ENCODE results near the gene TSGA10IP. TPM values are rescaled to one million over a fixed set of nuclear protein-coding genes. Genes with fewer than 3 reads are reported as not detected.
A peak's percentile ranks its signal among the peaks of the same experiment; 100 is the strongest.

TSGA10IP gene
- total RNA-seq, 1 donor = not detected

DNA sequence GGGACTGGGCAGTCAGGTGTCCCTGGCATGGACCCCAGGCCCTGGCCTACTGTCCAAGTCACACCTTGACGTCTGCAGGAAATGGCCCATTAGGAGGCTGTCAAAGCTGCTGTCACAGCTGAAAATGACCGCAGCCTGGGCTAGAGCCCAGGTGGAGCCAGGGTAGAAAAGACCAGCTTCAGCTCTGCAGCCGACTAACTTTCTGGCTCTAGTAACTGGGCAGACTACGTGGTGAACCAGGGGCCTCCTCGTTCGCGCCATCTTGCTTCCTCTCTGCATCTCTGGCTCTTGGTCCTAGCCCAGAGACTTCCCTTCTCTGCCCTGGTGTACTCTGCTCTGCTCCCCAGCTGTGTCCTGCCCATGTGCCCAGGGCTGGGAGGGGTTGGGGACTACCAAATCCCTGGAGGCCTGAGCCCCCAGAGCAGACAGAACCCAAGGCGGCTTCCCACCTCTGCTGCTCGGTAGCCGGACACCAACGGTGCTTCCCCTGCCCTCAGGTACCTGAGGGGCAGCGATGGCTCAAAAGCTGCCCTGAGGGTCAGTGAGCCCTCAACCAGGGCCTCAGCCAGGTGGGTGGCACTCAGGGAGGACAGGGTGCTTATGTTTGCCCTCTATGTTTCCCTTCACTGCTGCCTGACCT is 35.9 kb downstream of the TSGA10IP start:
- no peak for TF ChIP-seq CTCF (IDR thresholded peaks at IDR 0.05; ENCODE audit: insufficient read depth, low read length)
- no peak for DNase-seq (ENCODE audit: low read depth)
- H3K4me3 ChIP-seq (ENCODE audit: low read depth, low read length) = no peak overlapping the region

- no peak for DNase-seq (ENCODE audit: low read depth)
- no peak overlapping the region for H3K4me3 ChIP-seq (ENCODE audit: low read depth, low read length)
- no peak for TF ChIP-seq CTCF (IDR thresholded peaks at IDR 0.05; ENCODE audit: insufficient read depth, low read length)
Measured at GRCh38 chr11:65981972-65982823, 36.9 kb downstream of the TSGA10IP start.

- TF ChIP-seq CTCF (IDR thresholded peaks at IDR 0.05; ENCODE audit: insufficient read depth, low read length) = no peak
- DNase-seq (ENCODE audit: low read depth) = no peak
- no peak overlapping the region for H3K4me3 ChIP-seq (ENCODE audit: low read depth, low read length)
Measured at GRCh38 chr11:65982824-65983588, 37.7 kb downstream of the TSGA10IP start.

DNA sequence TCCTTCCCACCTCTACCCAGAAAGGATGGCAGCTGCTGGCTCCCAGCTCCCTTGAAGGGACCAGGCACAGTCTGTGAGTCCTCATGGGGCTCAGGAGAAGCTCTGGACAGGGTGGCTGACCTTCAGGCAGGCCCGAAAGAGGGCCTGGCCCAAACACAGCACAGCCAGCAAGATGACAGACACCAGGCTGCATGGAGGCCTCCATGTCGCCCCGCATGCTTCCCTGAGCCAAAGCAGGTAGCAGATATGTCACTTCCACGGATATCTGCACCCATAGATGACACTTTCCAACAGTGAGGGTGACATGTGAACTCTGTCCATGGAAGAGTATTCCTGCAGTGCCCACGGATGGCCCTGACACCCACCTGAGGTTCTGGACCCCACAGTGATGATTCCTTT is 38.3 kb downstream of the TSGA10IP start:
- no peak for TF ChIP-seq CTCF (IDR thresholded peaks at IDR 0.05; ENCODE audit: insufficient read depth, low read length)
- no peak for DNase-seq (ENCODE audit: low read depth)
- H3K4me3 ChIP-seq (ENCODE audit: low read depth, low read length) = no peak overlapping the region

DNA sequence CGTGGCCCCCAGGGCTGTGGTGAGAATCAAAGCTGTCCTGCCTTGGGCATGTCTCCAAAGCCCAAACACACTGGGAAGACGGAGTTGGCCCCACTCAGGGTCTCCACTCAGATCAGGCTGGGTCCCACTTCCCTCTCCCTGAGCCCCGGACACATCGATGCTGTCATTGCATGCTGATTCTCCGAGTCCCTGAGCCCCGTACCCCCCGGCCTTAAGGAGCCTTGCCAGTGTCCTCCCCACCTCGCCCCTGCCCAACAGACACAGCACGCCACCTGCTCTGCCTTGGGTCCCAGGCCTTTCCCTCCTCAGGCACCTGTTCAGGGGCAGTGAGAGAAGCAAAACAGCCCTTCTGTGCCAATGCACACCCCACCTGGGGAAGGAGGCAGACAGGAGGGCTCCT is 42.1 kb downstream of the TSGA10IP start:
- H3K4me3 ChIP-seq (ENCODE audit: low read depth, low read length) = no peak overlapping the region
- TF ChIP-seq CTCF (IDR thresholded peaks at IDR 0.05; ENCODE audit: insufficient read depth, low read length) = no peak
- DNase-seq (ENCODE audit: low read depth) = no peak

DNA sequence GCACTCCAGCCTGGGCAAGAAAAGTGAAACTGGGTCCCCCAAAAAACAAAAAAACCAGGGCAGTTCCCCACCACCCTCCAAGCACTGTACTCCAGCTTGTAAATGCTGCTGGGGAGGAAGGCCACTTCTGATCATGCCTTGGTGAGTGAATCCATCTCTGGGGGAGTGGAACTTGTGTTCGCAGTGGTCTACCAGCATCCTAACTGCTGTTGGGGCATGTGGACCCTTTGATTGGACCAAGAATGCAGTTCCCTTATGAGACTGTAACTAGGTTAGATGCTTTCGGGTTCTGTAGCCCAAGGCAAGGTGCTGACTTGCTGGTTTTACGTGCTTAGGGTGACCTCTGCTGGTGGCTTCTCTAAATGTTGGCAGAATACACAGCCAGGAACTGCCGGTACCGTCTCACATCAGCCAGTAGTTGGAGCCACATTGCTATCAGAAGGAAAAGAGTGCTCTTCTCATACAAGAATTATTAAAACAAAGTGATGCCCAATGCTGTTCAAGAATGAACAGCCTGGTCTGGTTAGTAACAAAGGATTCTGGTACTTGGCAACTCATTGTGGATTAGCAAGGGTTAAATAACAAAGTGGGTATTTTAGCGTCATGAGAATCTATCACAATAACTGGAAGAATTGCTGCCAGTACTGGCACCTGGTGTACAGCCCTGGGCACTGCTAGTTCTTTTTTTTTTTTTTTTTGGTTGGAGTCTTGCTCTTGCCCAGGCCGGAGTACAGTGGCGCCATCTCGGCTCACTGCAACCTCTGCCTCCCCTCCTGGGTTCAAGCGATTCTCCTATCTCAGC is 43.7 kb downstream of the TSGA10IP start:
- H3K4me3 ChIP-seq (ENCODE audit: low read depth, low read length) = no peak overlapping the region
- TF ChIP-seq CTCF (IDR thresholded peaks at IDR 0.05; ENCODE audit: insufficient read depth, low read length) = peak; percentile 93
- DNase-seq (ENCODE audit: low read depth) = peak; percentile 98

Data from fibroblast of the aortic adventitia (primary cell).